Activated T-helper 1 cell treated with anti-CD3 and anti-CD28 coated beads, Interleukin-12 subunit alpha, Interleukin-12 subunit beta, Interleukin-2, Interleukin-4 antibody, amounts not matched to agents 30 ng/mL and 10 ng/mL and 1 ng/mL, durations not matched to agents 14 hours and 24 hours and 36 hours (primary cell): Measurements from ENCODE around the gene ENTPD6. TPM values are rescaled to one million over a fixed set of nuclear protein-coding genes. Genes with fewer than 3 reads are reported as not detected.
"Not testable (repeated sequence)": the region's sequence is repeated elsewhere in the genome, so short reads cannot be mapped to it uniquely, and the experiment has no call there.

ENCODE experiments used
- DNase-seq: peaks from one replicate; pipeline ENCODE4 v3.0.0; 2021; ENCODE audit warnings: low spot score
- H3K27ac Mint-ChIP-seq: one replicate; pipeline ENCODE4 v1.8.0; 2021; ENCODE audit warnings: mild to moderate bottlenecking, mixed read lengths
- H3K27me3 Mint-ChIP-seq: one replicate; pipeline ENCODE4 v1.8.0; 2022; ENCODE audit warnings: mild to moderate bottlenecking, moderate library complexity, mixed read lengths; ENCODE audit not compliant: insufficient read depth
- H3K36me3 Mint-ChIP-seq: one replicate; pipeline ENCODE4 v1.8.0; 2021; ENCODE audit warnings: low read depth, mixed read lengths
- H3K4me1 Mint-ChIP-seq: one replicate; pipeline ENCODE4 v1.8.0; 2021; ENCODE audit warnings: low read depth, mixed read lengths
- H3K4me3 Mint-ChIP-seq: one replicate; pipeline ENCODE4 v1.8.0; 2021; ENCODE audit warnings: mild to moderate bottlenecking, moderate library complexity, mixed read lengths
- H3K9me3 Mint-ChIP-seq: one replicate; pipeline ENCODE4 v1.8.0; 2021; ENCODE audit warnings: mixed read lengths
- intact Hi-C: fragments of 100-400 bp; cut with micrococcal nuclease; formaldehyde crosslinking; loops from one replicate; pipeline ENCODE4 v1.15.1; 2024
- total RNA-seq: library from RNA; stranded (reverse); gene quantifications from 2 replicates; pipeline ENCODE4 v1.2.3, GENCODE V29; 2022

Gene ENTPD6
- total RNA-seq, 1 donor from 2014 or later = 43.5 TPM

- no peaks in the 10 kb centered on the region for H3K9me3 Mint-ChIP-seq
- no peak for DNase-seq
- H3K4me1 Mint-ChIP-seq = peaks cover 36% of the 10 kb centered on the region
- intact Hi-C loops = no loop called here
- peaks cover 2% of the 10 kb centered on the region for H3K36me3 Mint-ChIP-seq
- H3K4me3 Mint-ChIP-seq = no peak overlapping the region
- H3K27me3 Mint-ChIP-seq = no peaks in the 10 kb centered on the region
- H3K27ac Mint-ChIP-seq = no peak overlapping the region
Measured at GRCh38 chr20:25253606-25254275, 58.2 kb downstream of the ENTPD6 start.

DNA sequence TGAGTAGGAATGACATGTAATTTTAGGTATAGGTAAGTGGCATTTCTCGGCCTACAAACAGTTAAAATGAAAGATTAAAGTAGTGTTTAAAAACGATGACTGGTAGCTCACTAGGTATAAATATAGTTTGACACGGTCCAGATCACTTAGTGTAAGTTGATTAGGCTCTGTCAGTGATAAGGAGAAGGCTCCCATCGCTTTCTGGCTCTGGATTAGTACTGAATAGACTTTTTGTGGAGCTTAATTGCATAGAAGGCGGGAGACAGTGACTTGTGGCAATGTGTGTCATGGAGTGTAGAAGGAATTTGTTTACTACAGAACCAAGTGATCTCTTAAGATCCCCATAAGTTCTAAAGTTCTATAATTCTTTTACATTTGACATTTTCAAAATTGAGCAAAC is 59.1 kb downstream of the ENTPD6 start:
- Mint-ChIP-seq H3K27me3 (no peaks in the 10 kb centered on the region), H3K4me1 (peaks cover 34% of the 10 kb centered on the region), H3K36me3 (peaks cover 6% of the 10 kb centered on the region), H3K4me3 (no peak overlapping the region), H3K27ac (no peak overlapping the region), H3K9me3 (no peaks in the 10 kb centered on the region)
- no peak for DNase-seq
- intact Hi-C loops = no loop called here

DNA sequence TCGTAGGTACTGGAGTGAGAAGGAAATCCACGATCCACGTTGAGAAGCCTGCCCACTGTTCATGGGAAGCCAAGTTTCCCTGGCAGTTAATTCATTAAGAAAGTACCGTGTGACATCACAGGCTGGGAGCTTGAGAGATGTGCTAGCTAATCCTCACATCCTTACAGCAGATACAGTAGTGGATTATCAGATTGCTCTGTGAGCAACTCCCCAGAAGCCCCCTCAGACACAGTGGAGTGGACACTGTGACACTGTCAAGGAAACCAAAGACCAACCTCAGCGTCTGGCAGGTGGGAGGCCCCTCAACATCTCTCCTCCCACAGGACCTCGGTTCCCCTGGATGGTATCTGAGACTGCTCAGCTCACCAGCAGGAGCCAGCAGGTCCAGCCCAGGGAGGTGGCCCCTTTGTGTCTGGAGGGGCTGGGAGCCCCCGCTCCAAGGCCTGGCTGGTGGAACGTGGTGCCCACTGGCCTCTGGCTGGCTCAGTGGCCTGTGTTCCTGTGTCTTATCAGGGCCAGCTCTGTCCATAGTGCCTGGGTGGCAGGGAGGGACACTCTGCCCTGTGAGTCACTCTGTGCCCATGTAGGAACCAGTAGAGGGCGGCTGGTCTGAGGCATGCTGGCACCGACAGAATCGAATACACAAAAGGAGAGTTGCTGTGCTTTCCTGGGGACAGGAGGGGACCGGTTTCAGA is 59.6 kb downstream of the ENTPD6 start:
- Mint-ChIP-seq H3K27ac (no peak overlapping the region), H3K4me3 (no peak overlapping the region), H3K36me3 (peaks cover 10% of the 10 kb centered on the region), H3K27me3 (no peaks in the 10 kb centered on the region), H3K9me3 (no peaks in the 10 kb centered on the region), H3K4me1 (peaks cover 36% of the 10 kb centered on the region)
- intact Hi-C loops = no loop called here
- DNase-seq = no peak

- no peaks in the 10 kb centered on the region for H3K27me3 Mint-ChIP-seq
- no peak overlapping the region for H3K27ac Mint-ChIP-seq
Measured at GRCh38 chr20:25256226-25256859, 60.8 kb downstream of the ENTPD6 start.

GRCh38 chr20:25257130-25257529 is 61.6 kb downstream of the ENTPD6 start:
- Mint-ChIP-seq H3K4me1 (peaks cover 25% of the 10 kb centered on the region), H3K36me3 (peaks cover 25% of the 10 kb centered on the region), H3K27ac (no peak overlapping the region), H3K4me3 (no peak overlapping the region), H3K9me3 (no peaks in the 10 kb centered on the region), H3K27me3 (no peaks in the 10 kb centered on the region)
- intact Hi-C loops = no loop called here
- DNase-seq = no peak

More at GRCh38 chr20:25256226-25256859, 60.8 kb downstream of the ENTPD6 start:
- DNase-seq = no peak
- no peak overlapping the region for H3K4me3 Mint-ChIP-seq
- peaks cover 19% of the 10 kb centered on the region for H3K36me3 Mint-ChIP-seq
- no peaks in the 10 kb centered on the region for H3K9me3 Mint-ChIP-seq
- intact Hi-C loops = no loop called here
- peaks cover 32% of the 10 kb centered on the region for H3K4me1 Mint-ChIP-seq

GRCh38 chr20:25257756-25258475 is 62.4 kb downstream of the ENTPD6 start:
- Mint-ChIP-seq H3K27ac (no peak overlapping the region), H3K36me3 (peaks cover 27% of the 10 kb centered on the region), H3K4me3 (no peak overlapping the region), H3K4me1 (peaks cover 22% of the 10 kb centered on the region), H3K27me3 (no peaks in the 10 kb centered on the region), H3K9me3 (no peaks in the 10 kb centered on the region)
- intact Hi-C loops = no loop called here
- no peak for DNase-seq

GRCh38 chr20:25258476-25258805 is 62.9 kb downstream of the ENTPD6 start:
- Mint-ChIP-seq H3K9me3 (no peaks in the 10 kb centered on the region), H3K4me1 (peaks cover 22% of the 10 kb centered on the region), H3K4me3 (no peak overlapping the region), H3K27ac (no peak overlapping the region), H3K36me3 (peaks cover 30% of the 10 kb centered on the region), H3K27me3 (no peaks in the 10 kb centered on the region)
- intact Hi-C loops = no loop called here
- DNase-seq = no peak

DNA sequence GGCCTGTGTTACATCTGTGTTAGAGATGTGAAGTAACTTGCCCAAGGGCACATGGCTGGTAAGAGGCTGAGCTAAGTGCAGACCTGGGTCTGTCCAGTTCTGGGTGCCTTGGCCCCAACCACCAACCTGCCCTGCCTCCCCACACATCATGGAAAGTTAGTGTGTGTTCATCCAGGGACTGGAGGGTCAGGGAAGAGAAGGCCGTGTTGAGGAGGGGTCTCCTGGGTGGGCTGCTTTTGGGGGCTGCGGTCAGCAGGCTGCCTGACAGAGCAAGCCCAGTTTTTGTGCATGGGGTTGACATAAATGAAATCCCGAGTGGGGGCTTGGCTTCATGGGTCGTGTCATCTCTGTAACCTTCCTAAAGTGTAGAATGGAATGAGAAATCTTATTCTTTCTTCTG is 63.3 kb downstream of the ENTPD6 start:
- intact Hi-C loops = no loop called here
- H3K4me1 Mint-ChIP-seq = peaks cover 22% of the 10 kb centered on the region
- H3K36me3 Mint-ChIP-seq = peaks cover 30% of the 10 kb centered on the region
- no peaks in the 10 kb centered on the region for H3K9me3 Mint-ChIP-seq
- no peak for DNase-seq
- no peaks in the 10 kb centered on the region for H3K27me3 Mint-ChIP-seq
- no peak overlapping the region for H3K4me3 Mint-ChIP-seq
- H3K27ac Mint-ChIP-seq = no peak overlapping the region

DNA sequence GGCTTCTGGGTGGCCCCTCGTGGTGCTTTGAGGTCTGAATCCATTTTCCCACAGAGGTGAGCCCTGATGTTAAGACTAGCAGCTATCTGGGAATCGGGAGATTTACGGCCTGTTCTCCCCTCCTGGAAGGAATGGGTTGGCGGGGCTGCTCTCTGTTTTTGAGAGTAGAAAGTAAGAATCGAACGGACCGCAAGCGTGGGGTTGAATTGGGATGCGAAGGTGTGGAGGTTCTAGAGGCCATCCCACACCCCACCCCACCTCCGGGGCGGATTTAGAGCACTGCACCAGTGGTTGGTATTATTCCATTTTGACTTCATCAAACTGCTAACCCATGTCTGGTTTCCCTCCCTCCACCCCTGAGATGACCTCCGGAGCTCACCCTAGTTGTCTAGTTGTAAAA is 63.8 kb downstream of the ENTPD6 start:
- no peak for DNase-seq
- Mint-ChIP-seq H3K4me1 (peaks cover 22% of the 10 kb centered on the region), H3K9me3 (no peaks in the 10 kb centered on the region), H3K27ac (no peak overlapping the region), H3K27me3 (no peaks in the 10 kb centered on the region), H3K36me3 (peaks cover 32% of the 10 kb centered on the region), H3K4me3 (no peak overlapping the region)
- intact Hi-C loops = no loop called here

DNA sequence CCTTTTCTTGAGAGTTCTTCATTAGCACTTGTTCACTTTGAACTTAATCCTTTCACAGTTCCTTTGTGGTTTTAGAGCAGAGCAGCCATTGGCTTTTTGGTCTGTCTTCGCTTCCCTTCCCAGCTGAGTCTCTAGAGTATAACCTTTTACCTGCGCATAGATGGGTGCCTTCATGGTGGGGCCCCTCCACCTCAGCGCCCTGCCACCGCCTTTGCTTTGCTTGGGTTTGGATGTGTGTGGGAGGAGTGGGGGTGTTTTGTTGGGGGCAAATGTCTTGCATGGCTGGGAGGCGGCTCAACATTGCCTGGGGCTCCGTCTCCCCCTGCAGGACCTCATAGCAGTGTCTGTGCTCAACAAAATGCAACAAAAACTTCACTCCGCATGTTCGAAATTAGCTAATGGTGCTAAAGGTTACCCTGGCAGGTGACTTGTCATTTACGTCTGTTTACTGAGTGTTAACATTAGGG is 64.3 kb downstream of the ENTPD6 start:
- H3K36me3 Mint-ChIP-seq = peaks cover 35% of the 10 kb centered on the region
- no peak overlapping the region for H3K4me3 Mint-ChIP-seq
- H3K27me3 Mint-ChIP-seq = no peaks in the 10 kb centered on the region
- intact Hi-C loops = no loop called here
- peak overlapping the region; percentile 15 for H3K27ac Mint-ChIP-seq
- peaks cover 22% of the 10 kb centered on the region for H3K4me1 Mint-ChIP-seq
- DNase-seq = no peak
- no peaks in the 10 kb centered on the region for H3K9me3 Mint-ChIP-seq

DNA sequence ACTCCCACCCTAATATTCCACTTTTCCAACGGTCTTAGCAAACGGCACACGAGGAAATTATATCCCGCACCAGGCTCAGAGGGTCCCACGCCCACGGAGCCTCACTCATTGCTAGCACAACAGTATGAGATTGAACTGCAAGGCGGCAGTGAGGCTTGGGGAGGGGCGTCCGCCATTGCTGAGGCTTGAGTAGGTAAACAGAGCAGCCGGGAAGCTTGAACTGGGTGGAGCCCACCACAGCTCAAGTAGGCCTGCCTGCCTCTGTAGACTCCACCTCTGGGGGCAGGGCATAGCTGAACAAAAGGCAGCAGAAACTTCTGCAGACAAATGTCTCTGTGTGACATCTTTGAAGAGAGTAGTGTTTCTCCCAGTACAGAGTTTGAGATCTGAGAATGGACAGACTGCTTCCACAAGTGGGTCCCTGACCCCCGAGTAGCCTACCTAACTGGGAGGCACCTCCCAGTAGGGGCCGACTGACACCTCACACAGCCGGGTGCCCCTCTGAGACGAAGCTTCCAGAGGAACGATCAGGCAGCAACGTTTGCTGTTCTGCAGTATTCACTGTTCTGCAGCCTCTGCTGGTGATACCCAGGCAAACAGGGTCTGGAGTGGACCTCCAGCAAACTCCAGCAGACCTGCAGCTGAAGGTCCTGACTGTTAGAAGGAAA is 65.4 kb downstream of the ENTPD6 start:
- H3K4me1 Mint-ChIP-seq = peaks cover 22% of the 10 kb centered on the region
- H3K4me3 Mint-ChIP-seq, DNase-seq, intact Hi-C loops, H3K27me3 Mint-ChIP-seq, H3K9me3 Mint-ChIP-seq, H3K27ac Mint-ChIP-seq: not testable (repeated sequence)
- H3K36me3 Mint-ChIP-seq = peaks cover 35% of the 10 kb centered on the region

GRCh38 chr20:25269057-25269832 is 73.7 kb downstream of the ENTPD6 start:
- Mint-ChIP-seq H3K4me1 (peaks cover 6% of the 10 kb centered on the region), H3K27me3 (no peaks in the 10 kb centered on the region), H3K27ac (no peak overlapping the region), H3K4me3 (no peak overlapping the region), H3K36me3 (peaks cover 5% of the 10 kb centered on the region), H3K9me3 (no peaks in the 10 kb centered on the region)
- intact Hi-C loops = no loop called here
- DNase-seq = no peak
